Prostate gland (tissue), 2 donors: ENCODE measurements around the gene TRPC1.

ENCODE experiments used
- CTCF ChIP-seq, 4 experiments: fragments of 200-600 bp in 2 of 4; fragments of 450-650 bp in 2 of 4; sonication (generic) in 2 of 4; IDR thresholded peaks; 1 replicate in 3 of 4; 2 replicates in 1 of 4; pipeline ENCODE4 v1.5.1; 2016 to 2019; ENCODE audit warnings: antibody characterized with exemption in 4 of 4, mild to moderate bottlenecking in 2 of 4, moderate library complexity in 2 of 4
- POLR2A ChIP-seq: fragments of 450-650 bp; IDR thresholded peaks from one replicate; pipeline ENCODE4 v1.6.1; 2016; ENCODE audit warnings: antibody characterized with exemption, mild to moderate bottlenecking
- POLR2AphosphoS5 ChIP-seq: sonication (generic); formaldehyde crosslinking; IDR thresholded peaks from one replicate; pipeline ENCODE4 v1.6.1; 2017; ENCODE audit warnings: antibody characterized with exemption

GRCh38 chr3:142693136-142693853 lies 30.5 kb upstream of the TRPC1 start:
- TF ChIP-seq POLR2A (no peak), CTCF (IDR thresholded peaks at IDR 0.05) (no peak), POLR2AphosphoS5 (no peak)
